Measurements from ENCODE around the gene ERBB2.

- TF ChIP-seq CTCF (IDR thresholded peaks at IDR 0.05) (no peak), EZH2phosphoT487 (IDR thresholded peaks at IDR 0.05) (no peak), EZH2 (IDR thresholded peaks at IDR 0.05) (no peak)
Measured at GRCh38 chr17:39675390-39676082, 24.3 kb upstream of the ERBB2 start.

Measured in neural progenitor cell (in vitro differentiated cells).